H9 (cell line): ENCODE results near the gene PRDM2. TPM values are rescaled to one million over a fixed set of nuclear protein-coding genes. Genes with fewer than 3 reads are reported as not detected.

ENCODE experiments used
- DNase-seq: peaks from one replicate; pipeline ENCODE4 v3.0.0-alpha.2; 2017
- H2AFZ ChIP-seq: one replicate; pipeline ENCODE4 v1.6.1; 2013; ENCODE audit warnings: mild to moderate bottlenecking, low read length, control low read depth, moderate library complexity
- H2AK5ac ChIP-seq: 2 replicates; pipeline ENCODE4 v1.6.1; 2013; ENCODE audit warnings: low read length, control low read depth, mixed read lengths; ENCODE audit not compliant: insufficient read length
- H2BK120ac ChIP-seq: one replicate; pipeline ENCODE4 v1.6.1; 2013; ENCODE audit warnings: low read depth, mild to moderate bottlenecking, low read length, control low read depth, inconsistent platforms; ENCODE audit not compliant: poor library complexity, severe bottlenecking
- H2BK12ac ChIP-seq: 2 replicates; pipeline ENCODE4 v1.6.1; 2013; ENCODE audit warnings: low read length, control low read depth, mixed read lengths, low read depth; ENCODE audit not compliant: insufficient read length
- H2BK15ac ChIP-seq: 2 replicates; pipeline ENCODE4 v1.6.1; 2013; ENCODE audit warnings: low read depth, low read length, control low read depth
- H2BK20ac ChIP-seq: one replicate; pipeline ENCODE4 v1.6.1; 2013; ENCODE audit warnings: low read depth, mild to moderate bottlenecking, low read length, control low read depth, inconsistent platforms; ENCODE audit not compliant: poor library complexity, severe bottlenecking
- H2BK5ac ChIP-seq: 2 replicates; pipeline ENCODE4 v1.6.1; 2013; ENCODE audit warnings: low read length, control low read depth, mixed read lengths; ENCODE audit not compliant: insufficient read length
- H3K14ac ChIP-seq: 2 replicates; pipeline ENCODE4 v1.6.1; 2013; ENCODE audit warnings: low read length, control low read depth; ENCODE audit not compliant: insufficient read depth
- H3K18ac ChIP-seq: 2 replicates; pipeline ENCODE4 v1.6.1; 2013; ENCODE audit warnings: low read depth, mild to moderate bottlenecking, mixed read lengths, low read length, control low read depth; ENCODE audit not compliant: insufficient read length
- H3K23ac ChIP-seq: 2 replicates; pipeline ENCODE4 v1.6.1; 2013; ENCODE audit warnings: low read length, control low read depth, mixed read lengths, low read depth; ENCODE audit not compliant: insufficient read length
- H3K23me2 ChIP-seq: 2 replicates; pipeline ENCODE4 v1.6.1; 2013; ENCODE audit warnings: low read depth, mild to moderate bottlenecking, mixed read lengths, low read length, control low read depth; ENCODE audit not compliant: insufficient read length, poor library complexity, severe bottlenecking
- H3K27ac ChIP-seq: 2 replicates; pipeline ENCODE4 v1.5.1; 2013; ENCODE audit warnings: low read length, control low read depth, mixed read lengths, low read depth; ENCODE audit not compliant: insufficient read length
- H3K27me3 ChIP-seq: 2 replicates; pipeline ENCODE4 v1.6.1; 2013; ENCODE audit warnings: low read length, control low read depth, inconsistent platforms; ENCODE audit not compliant: insufficient read depth
- H3K4ac ChIP-seq: 2 replicates; pipeline ENCODE4 v1.6.1; 2013; ENCODE audit warnings: low read depth, mild to moderate bottlenecking, control low read depth, inconsistent platforms, low read length, moderate library complexity
- H3K4me1 ChIP-seq: 2 replicates; pipeline ENCODE4 v1.6.1; 2013; ENCODE audit warnings: low read length, control low read depth, inconsistent platforms; ENCODE audit not compliant: insufficient read depth
- H3K4me2 ChIP-seq: 2 replicates; pipeline ENCODE4 v1.6.1; 2013; ENCODE audit warnings: low read length, control low read depth, mixed read lengths; ENCODE audit not compliant: insufficient read length, insufficient read depth
- H3K56ac ChIP-seq: 2 replicates; pipeline ENCODE4 v1.6.1; 2013; ENCODE audit warnings: low read depth, mild to moderate bottlenecking, mixed read lengths, low read length, control low read depth; ENCODE audit not compliant: insufficient read length
- H3K79me1 ChIP-seq: 2 replicates; pipeline ENCODE4 v1.6.1; 2013; ENCODE audit warnings: low read depth, mild to moderate bottlenecking, moderate library complexity, low read length, control low read depth, inconsistent platforms; ENCODE audit not compliant: insufficient read depth, poor library complexity, severe bottlenecking
- H3K79me2 ChIP-seq: 2 replicates; pipeline ENCODE4 v1.6.1; 2013; ENCODE audit warnings: low read length, control low read depth, inconsistent platforms; ENCODE audit not compliant: insufficient read depth
- H3K9ac ChIP-seq: 2 replicates; pipeline ENCODE4 v1.6.1; 2013; ENCODE audit warnings: low read length, control low read depth, mixed read lengths; ENCODE audit not compliant: insufficient read length; ENCODE audit errors: extremely low read depth
- H3K9me3 ChIP-seq: one replicate; pipeline ENCODE4 v1.6.1; 2013; ENCODE audit warnings: low read depth, low read length, inconsistent platforms; ENCODE audit not compliant: control insufficient read depth
- H3T11ph ChIP-seq: one replicate; pipeline ENCODE4 v1.6.1; 2013; ENCODE audit warnings: mild to moderate bottlenecking, low read length, control low read depth, inconsistent platforms
- H4K20me1 ChIP-seq: one replicate; pipeline ENCODE4 v1.6.1; 2013; ENCODE audit not compliant: control insufficient read depth, insufficient read length, insufficient read depth
- H4K5ac ChIP-seq: 2 replicates; pipeline ENCODE4 v1.6.1; 2013; ENCODE audit warnings: low read depth, mild to moderate bottlenecking, mixed read lengths, low read length, control low read depth; ENCODE audit not compliant: insufficient read length
- H4K8ac ChIP-seq: replicated peaks from 2 replicates; pipeline ENCODE4 v1.6.1; 2013; ENCODE audit warnings: low read length, control low read depth, mixed read lengths, low read depth; ENCODE audit not compliant: insufficient read length
- H4K91ac ChIP-seq: 2 replicates; pipeline ENCODE4 v1.6.1; 2013; ENCODE audit warnings: low read depth, mild to moderate bottlenecking, moderate library complexity, mixed read lengths, low read length, control low read depth; ENCODE audit not compliant: insufficient read length
- H3K27ac Mint-ChIP-seq, 3 experiments: 2 replicates in 2 of 3; 3 replicates in 1 of 3; pipeline ENCODE4 v1.8.0; 2020 to 2021; ENCODE audit warnings: mixed read lengths in 3 of 3, mild to moderate bottlenecking in 1 of 3, moderate library complexity in 1 of 3
- H3K27me3 Mint-ChIP-seq: 2 replicates; pipeline ENCODE4 v1.8.0; 2021; ENCODE audit warnings: low read depth, mild to moderate bottlenecking, moderate library complexity, mixed read lengths
- H3K36me3 Mint-ChIP-seq, 3 experiments: 2 replicates in 2 of 3; 3 replicates in 1 of 3; pipeline ENCODE4 v1.8.0; 2020 to 2021; ENCODE audit warnings: low read depth in 3 of 3, mixed read lengths in 3 of 3; ENCODE audit not compliant: insufficient read depth in 1 of 3
- H3K4me1 Mint-ChIP-seq, 2 experiments: 2 replicates each; pipeline ENCODE4 v1.8.0; 2020; ENCODE audit warnings: mixed read lengths in 2 of 2
- H3K4me3 Mint-ChIP-seq, 2 experiments: 2 replicates in 1 of 2; 3 replicates in 1 of 2; pipeline ENCODE4 v1.8.0; 2020 to 2021; ENCODE audit warnings: mild to moderate bottlenecking in 2 of 2, mixed read lengths in 2 of 2, moderate library complexity in 1 of 2
- H3K9me3 Mint-ChIP-seq, 2 experiments: 2 replicates in 1 of 2; 3 replicates in 1 of 2; pipeline ENCODE4 v1.8.0; 2020; ENCODE audit warnings: mild to moderate bottlenecking in 2 of 2, mixed read lengths in 2 of 2, moderate library complexity in 1 of 2
- WGBS: extraction: QIAGEN DNeasy Blood & Tissue Kit; methylation state at CpG from one replicate; pipeline ENCODE4 v1.1.7; 2013; ENCODE audit warnings: missing lambda C conversion rate, low lambda C conversion rate, mixed read lengths; ENCODE audit not compliant: insufficient read length; ENCODE audit errors: extremely low coverage; 5-methylcytosine and 5-hydroxymethylcytosine counted together
- total RNA-seq: library from RNA; stranded (reverse); gene quantifications from 2 replicates; pipeline ENCODE4 v1.2.1, GENCODE V29; 2021
- TF ChIP-seq, protein P1 (sequence below): fragments of 200-600 bp; sonication (generic); conservative IDR thresholded peaks from 3 replicates; pipeline ENCODE4 v1.8.0; 2021; ENCODE audit warnings: antibody characterized with exemption, mild to moderate bottlenecking

Gene PRDM2
- total RNA-seq, 1 experiment from 2014 or later = 24.5 TPM

GRCh38 chr1:13683206-13683605 is 16.8 kb upstream of the PRDM2 start:
- WGBS = no CpG with 5 or more reads among the region's 7 CpGs
- H3K4me2 ChIP-seq = no peak overlapping the region
- TF ChIP-seq, protein P1, sequence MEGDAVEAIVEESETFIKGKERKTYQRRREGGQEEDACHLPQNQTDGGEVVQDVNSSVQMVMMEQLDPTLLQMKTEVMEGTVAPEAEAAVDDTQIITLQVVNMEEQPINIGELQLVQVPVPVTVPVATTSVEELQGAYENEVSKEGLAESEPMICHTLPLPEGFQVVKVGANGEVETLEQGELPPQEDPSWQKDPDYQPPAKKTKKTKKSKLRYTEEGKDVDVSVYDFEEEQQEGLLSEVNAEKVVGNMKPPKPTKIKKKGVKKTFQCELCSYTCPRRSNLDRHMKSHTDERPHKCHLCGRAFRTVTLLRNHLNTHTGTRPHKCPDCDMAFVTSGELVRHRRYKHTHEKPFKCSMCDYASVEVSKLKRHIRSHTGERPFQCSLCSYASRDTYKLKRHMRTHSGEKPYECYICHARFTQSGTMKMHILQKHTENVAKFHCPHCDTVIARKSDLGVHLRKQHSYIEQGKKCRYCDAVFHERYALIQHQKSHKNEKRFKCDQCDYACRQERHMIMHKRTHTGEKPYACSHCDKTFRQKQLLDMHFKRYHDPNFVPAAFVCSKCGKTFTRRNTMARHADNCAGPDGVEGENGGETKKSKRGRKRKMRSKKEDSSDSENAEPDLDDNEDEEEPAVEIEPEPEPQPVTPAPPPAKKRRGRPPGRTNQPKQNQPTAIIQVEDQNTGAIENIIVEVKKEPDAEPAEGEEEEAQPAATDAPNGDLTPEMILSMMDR = no peak
- no peak overlapping the region for H3K27ac ChIP-seq
- no peak overlapping the region for H3K14ac ChIP-seq
- H3K23ac ChIP-seq = no peak overlapping the region
- no peaks in the 10 kb centered on the region for H3K79me1 ChIP-seq
- H3K9me3 ChIP-seq = no peaks in the 10 kb centered on the region
- no peaks in the 10 kb centered on the region; the same call in 1 of the 2 replicates for H3K27me3 ChIP-seq
- H3T11ph ChIP-seq = no peak overlapping the region
- H3K9me3 Mint-ChIP-seq = no peaks in the 10 kb centered on the region
- H4K5ac ChIP-seq = no peak overlapping the region
- H3K4me1 ChIP-seq = no peaks in the 10 kb centered on the region; the same call in 1 of the 2 replicates
- H2BK5ac ChIP-seq = no peak overlapping the region
- no peak overlapping the region for H2BK120ac ChIP-seq
- no peak overlapping the region for H3K4me3 Mint-ChIP-seq
- H4K20me1 ChIP-seq = no peaks in the 10 kb centered on the region
- H2BK20ac ChIP-seq = no peak overlapping the region
- no peak overlapping the region for H2BK15ac ChIP-seq
- no peak overlapping the region for H3K27ac Mint-ChIP-seq
- no peak overlapping the region for H3K18ac ChIP-seq
- no peaks in the 10 kb centered on the region for H3K79me2 ChIP-seq
- no peak overlapping the region for H3K4ac ChIP-seq
- peaks cover 30% of the 10 kb centered on the region for H3K27me3 Mint-ChIP-seq
- no peaks in the 10 kb centered on the region for H3K23me2 ChIP-seq
- no peak overlapping the region for H4K91ac ChIP-seq
- H2AFZ ChIP-seq = no peak overlapping the region
- H2BK12ac ChIP-seq = no peak overlapping the region
- H3K4me1 Mint-ChIP-seq = no peaks in the 10 kb centered on the region
- no peak for DNase-seq
- no peak overlapping the region for H2AK5ac ChIP-seq
- H3K9ac ChIP-seq = no peak overlapping the region
- no peak overlapping the region for H3K56ac ChIP-seq
- H3K36me3 Mint-ChIP-seq = no peaks in the 10 kb centered on the region; a peak in 1 of 7 replicates
- no peak overlapping the region for H4K8ac ChIP-seq
